NCI-H524 (cell line): ENCODE data around the gene VTI1A.

Experiments
- DNase-seq, 2 experiments: peaks; one replicate each; lab custom pipeline; 2025; lab: John Stamatoyannopoulos, UW

VTI1A gene

DNA sequence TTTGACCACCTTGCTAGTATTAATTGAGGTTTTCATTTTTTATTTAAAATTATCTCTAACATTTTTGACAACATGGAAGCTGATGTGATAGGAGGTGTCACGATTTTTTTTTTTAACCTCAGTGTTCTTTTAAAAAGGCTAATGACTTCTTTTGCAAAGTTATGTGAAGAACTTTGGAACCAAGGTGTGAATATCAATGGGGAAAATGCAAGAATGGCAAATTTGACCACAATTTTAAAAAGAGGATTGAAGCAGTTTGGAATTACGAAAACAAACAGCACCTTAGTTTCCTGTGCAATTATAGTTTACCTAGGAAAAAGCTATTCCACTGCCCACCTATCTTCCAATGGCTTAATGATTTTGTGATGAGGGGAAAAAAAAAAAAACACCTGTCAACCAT lies 232.4 kb downstream of the VTI1A start:
- no peak for DNase-seq

DNA sequence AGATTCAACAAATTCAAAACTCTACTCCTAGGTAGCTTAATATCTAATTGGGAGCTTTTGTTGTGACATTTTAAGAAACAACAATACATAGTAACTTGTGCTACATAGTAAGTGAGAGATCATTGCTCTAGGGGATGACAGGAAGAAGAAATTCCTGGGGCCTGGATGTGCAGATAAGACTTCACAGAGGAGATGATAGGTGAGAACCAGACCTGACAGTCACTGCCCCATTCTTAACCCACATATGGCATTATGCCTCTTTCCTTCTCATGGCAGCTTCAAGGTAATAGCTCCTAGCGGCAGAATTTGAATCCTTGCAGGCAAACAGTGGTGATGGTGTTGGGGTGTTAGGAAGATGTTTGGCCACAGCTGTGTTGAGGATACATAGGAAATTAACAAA lies 233.6 kb downstream of the VTI1A start:
- no peak for DNase-seq

DNA sequence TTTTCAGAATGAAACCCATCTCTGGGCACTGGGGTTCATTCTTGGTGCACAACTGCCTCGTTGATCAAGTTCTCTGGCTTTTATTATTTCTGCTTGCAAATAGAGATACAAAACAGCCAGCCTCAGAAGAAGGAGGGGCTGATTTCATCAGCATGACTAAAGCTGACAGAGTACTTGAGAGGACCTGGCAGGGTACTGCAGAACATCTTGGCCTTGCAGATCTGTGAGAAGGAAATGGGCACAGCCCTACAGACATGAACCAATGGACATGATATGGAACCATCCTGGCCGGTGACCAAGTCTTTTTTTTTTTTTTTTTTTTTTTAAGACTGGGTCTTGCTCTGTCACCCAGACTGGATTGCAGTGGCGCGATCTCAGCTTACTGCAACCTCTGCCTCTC lies 240.6 kb downstream of the VTI1A start:
- DNase-seq = no peak

DNA sequence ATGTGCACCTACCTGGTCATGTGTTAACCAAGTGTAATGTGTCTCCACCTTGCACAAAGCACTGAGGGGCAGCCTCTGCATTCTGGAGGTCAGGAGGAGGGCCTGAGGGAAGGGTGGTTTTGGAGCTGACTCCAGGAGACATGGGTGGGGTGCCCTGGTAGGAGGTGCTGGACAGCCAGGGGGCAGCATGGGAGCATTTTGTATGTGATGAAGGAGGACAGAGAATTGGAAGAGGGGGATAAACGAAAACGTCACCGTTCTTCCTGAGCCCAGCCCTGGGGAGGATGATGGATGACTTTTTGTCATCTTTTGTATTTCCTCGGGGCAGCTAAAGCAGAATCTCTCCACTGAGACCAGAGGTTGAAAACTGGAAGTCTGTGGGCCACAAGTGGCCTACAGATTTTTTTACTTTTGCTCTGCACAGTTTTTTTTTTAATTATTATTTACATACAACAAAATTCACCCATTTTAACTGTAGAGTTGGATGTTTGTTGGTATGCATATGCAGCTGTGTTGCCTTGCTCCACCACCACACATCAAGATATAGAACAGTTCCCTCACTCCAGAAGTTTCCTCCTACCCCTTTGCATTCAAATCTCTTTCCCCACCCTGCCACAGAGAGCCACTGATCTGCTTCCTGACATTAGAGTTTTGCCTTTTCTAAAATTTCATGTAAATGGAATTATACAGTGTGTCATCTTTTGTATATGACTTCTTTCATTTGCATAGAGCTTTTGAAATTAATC lies 242.5 kb downstream of the VTI1A start:
- DNase-seq = peak in 1 of 2 experiments; percentile 37

DNA sequence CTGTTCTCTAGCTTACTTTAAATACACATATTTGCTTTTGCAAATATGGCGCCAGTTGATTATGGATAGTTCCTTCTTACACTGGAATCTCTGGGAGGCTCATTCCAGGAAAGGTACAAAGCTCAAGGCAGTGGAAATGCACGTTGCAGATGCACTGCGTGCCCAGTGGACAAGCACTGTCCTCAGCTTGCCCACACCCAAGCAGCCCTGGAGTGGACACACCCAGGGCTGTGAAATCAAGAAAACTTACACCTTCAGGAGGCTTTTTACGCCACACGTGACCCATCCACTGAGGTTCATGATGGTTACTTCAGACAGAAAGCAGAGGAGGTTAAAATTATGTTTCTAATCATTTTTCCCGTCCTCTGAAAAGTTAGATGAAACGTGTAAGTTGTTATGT lies 248.5 kb downstream of the VTI1A start:
- DNase-seq = no peak

DNA sequence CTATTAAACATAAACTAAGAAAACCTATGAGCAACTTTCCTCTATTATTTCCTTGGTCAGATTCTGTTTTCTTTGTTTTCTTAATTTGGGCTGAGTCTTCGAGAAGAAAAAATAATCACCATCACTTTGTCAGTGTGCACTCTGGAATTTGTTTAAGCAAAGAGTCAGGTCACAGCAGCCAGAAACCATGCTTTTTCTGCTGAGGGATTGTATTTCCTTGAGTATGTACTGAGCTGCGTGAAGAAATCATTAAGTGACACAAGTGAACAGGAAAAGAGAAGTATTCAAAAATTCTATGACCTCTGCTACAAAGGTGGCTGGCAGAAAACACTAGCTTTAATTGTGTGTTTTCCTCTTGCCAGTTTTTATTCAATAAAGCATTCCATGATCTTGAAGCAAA lies 249.6 kb downstream of the VTI1A start:
- no peak for DNase-seq

DNA sequence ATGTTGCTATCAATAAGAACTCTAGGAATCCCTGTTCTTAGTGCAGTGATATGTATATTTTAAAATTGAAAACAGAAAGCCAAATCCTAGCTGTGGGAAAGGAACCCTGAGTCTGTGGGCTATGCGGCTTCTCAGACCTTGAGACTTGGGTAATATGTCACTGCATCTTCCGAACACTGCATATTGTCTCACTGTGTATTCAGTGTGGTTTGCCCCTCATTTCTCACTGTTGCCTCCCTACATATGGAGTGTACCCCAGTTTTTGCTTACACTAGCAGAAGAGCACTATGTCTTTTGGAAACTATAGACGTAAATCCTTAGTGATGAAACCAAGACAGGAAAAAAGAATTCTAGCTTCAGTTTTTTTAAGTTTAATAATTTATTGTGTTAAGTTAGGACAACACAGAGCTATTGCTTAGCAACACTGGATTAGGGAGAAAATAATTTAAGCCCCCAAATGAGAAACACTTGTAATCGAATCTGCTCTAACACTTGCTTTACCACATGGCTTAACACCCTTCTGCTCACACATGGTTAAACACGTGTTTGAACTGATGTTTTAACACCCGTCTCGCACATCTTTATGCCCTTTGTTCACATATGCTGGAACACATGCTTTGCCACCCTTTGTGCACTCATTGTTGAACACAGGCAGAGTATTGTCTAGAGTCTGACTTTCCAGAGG lies 251.3 kb downstream of the VTI1A start:
- DNase-seq = peak in 1 of 2 experiments; percentile 0

DNA sequence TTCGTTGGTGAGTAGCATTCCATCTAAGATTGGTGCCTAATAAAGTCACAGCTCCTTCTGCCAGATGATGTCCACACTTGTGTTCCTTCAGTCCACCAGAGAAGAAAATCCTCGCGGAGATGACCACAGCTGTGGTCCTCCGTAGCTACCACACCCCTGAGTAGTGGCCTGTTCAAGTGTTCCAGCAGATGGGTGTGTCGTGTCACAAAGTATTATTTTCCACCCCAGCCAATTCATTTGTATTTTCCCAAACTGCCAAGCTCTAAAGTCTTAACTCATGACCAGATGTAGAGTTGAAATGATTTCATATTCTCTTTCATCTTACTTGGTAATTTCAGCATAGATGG lies 251.8 kb downstream of the VTI1A start:
- no peak for DNase-seq

DNA sequence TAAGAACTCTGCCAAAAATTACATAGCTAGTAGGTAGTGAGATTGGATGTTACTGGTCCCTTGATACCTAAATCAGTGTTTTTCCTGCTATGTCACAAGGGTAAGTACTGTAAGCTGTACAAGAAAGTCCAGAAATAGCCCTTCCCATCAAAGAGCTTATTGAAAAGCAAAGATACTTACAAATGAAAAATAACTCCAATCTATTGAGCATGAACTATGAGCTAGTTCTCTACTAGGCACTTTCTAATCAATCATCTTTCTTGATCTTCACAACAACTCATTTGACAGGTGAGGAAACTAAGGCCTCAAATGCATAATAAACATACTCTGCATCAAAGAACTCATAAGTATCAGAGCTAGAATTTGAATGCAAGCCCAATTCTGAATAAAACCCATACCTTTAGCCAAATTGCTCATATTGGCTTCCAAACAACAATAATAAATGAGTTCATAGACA lies 253.2 kb downstream of the VTI1A start:
- no peak for DNase-seq

DNA sequence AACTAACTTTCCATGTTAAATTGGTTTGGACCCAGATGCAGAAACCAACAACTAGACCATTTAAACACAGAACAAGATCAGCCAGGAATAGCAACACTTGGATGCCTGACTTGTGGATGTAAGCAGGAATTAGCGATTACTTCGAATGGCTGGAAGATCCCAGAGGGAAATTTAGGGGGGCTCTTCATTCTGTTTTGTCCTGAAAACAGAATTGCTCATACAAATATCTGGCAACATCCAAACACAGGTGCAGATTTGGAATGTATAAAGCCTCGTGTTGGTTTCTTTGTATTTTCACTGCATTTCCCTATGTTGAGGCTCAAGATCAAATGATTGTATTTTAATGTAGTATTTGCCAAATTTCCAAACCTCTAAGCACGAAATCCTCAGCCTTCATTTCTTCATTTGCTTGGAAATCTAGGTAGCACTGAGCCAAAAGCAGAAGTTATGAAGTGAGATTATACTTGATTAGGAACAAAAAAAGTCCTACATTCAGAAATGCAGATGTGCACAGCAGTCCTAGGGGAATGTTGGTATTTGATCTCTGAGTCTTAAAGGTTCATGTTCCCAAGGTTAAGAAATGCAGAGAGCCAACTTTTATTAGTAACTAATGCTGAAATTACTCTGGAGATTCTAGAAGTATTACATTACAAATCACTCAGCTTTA lies 254.3 kb downstream of the VTI1A start:
- no peak for DNase-seq

DNA sequence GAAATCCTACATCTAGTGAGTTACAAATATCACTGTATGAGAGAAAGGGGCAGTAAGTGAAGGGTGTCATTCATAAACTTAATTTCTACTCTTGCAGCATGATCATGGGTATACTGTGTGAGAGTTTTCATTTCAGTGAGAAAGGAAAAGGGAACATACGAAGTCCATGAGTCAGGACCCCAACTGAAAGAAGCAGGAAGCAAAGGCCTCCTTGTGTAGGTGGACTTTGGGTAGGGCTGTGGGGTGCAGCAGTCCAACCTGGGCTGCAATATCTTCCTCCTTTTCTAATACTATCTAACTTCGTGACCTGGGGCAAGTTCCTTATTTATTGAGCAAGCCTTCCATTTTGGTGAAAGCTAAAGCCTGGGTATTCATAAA lies 254.9 kb downstream of the VTI1A start:
- DNase-seq = no peak

DNA sequence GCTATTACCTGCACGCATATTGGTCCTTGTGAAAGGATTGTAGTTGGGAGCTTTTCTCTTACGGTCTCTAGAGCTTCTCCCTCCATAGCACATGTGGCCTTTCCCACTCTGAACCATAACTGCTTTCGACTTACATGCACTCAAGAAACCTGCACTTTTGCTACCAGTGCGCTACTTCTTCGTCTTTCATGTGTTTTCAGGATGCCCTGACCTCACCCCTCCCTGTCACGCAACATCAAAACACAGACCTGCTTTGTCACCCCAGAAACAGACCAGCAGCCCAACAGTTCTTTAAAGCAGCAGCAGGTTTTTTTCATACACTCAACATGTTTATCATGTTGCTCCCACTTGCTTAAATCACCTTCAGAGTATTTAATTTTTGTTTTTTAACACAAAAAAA lies 259.6 kb downstream of the VTI1A start:
- no peak for DNase-seq

DNA sequence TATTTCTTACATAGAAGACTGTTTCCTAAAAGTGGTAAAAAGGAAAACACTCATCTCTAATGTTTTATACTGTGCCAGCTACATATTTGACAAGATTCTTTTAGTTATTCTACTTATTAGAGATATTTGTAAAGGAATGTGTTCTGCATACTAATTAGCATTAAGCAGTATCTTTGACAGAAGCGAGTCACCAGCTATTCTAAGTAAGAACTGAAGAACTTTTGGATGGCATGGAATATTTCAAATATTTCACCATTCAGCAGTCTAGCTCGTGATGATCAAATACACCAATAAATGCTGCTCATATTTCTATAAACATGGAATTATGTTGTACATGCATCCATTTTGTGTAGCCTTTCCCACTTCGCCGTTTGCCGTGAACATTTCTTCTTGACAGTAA lies 261.4 kb downstream of the VTI1A start:
- no peak for DNase-seq

DNA sequence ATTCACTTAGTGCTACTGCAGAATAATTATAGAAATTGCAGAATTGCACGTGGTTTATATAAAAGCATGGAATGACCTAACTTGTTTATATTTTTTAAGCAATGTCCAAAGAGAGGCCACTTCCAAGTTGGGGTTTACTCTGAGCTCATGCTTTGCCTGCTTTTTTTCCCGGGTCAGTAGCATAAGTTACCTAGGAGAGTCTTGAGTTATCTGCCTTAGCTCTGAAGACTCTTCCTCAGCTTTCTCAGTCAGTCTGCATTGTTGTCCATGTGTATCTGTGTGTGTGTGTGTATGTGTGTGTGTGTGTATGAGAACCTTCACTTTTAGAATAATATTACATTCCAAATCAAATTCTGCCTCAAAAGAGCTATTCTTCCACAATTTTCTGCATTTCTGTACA lies 263.5 kb downstream of the VTI1A start:
- DNase-seq = no peak

DNA sequence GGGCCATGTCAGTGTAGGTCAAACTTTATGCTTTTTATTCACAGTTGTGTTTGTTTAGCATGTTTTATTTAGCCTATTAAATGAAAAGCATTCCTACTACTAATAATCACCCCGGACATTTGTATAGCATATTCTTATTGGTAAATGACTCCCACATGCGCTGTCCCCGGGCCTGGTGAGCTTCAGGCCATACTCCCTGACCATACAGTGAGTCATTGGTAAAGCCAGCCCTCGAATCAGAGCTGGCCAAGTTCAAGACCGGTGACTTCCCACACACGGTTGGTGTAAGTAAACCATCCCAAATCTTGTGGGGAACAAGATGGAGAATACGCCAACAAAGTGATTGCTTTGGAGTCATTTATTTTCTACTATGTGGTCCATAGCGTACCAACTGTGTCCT lies 264.4 kb downstream of the VTI1A start:
- no peak for DNase-seq

DNA sequence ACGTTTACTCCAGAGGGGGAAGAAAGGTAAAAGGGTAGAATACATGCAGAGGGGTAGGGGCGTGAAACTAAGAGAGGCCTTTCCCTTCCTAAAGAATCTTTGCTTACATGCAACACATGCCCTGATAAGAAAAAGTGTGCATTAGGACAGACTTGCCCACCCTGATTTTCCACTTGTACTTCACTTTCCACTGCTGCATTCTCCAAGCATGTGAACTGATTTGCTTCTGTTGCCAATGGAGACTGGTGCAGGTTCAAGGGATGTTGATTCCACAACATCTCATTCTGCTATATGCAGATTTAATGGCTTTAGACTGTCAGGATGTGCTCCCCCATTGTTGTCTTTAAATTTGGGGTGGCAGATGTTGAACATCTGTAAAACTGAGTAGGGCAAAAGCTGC lies 265.5 kb downstream of the VTI1A start:
- DNase-seq = no peak

DNA sequence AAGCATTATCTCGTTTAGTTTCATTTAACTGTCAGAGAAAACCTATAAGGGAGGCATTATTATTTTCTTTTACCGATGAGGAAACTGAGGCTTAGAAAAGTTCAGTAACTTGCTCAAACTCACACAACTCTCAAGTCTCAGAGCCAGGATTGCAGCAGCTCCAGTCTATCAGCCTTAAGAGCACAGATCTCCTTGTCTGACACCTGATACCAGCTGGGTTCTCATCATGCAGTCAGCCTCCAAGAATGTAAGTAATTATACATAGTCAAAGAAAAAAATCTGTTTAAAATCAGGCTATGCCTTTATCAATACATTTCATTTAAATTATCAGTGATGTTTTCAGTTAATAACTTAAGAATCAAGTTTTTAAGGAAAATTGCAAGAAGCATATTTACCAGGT lies 266.4 kb downstream of the VTI1A start:
- no peak for DNase-seq

DNA sequence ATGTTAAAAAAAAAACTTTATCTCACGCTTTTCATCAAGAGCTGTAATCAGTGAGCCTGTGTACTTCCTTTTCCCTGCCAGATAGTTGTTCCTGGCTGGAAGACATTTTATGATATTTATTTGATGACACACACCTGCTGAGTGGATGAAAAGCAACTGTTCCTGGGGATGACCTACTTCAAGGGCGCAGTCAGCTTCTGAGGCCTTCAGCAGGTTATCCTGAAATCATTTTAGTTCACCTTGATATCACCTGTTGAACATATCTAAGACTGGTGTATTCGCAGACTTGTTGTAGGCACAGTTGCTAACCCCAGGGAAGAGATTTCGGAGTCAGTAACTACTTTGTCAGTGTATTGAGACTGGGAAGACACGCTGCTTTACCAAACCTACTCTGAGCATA lies 268.6 kb downstream of the VTI1A start:
- no peak for DNase-seq

DNA sequence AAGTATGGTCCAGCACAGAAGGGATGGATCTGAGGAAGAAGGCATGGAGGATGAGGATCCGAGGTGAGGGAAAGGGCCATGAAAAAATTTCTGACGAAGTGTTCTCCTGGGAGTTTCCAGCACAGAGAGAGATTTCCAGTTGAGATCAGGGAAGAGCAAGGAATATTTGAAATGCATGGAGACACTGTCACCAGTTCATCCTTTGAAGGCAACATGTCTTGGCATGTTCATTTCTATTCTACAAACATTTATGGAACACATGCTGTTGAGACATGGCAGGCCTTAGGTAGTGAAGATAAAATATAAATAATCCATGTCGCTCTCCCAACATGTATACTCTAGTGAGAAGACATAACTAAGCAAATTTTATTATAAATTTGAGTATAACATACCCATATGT lies 269.1 kb downstream of the VTI1A start:
- DNase-seq = no peak

DNA sequence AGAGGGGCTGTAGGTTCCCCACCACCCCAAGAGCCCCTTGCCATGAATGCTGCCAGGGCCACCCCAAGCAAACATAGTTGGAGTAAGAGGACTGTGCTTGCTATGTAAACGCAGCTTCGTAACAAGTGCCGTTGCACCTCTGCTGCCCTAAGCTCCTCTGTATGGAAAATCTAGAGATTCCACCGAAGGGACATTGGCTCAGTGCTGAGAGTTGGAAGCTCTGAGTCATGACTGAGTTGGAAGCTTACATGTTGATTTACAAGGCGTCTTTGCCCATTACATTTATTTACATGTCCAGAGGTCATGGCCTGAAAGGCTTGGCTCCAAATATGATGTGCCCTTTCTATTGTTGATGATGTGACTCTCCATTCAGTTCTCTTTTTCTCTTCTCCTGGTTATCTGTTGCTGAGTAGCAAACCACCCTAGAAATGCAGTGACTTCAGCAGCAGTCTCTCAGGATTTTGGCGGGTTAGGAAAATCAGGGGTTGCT lies 270.0 kb downstream of the VTI1A start:
- DNase-seq = no peak

DNA sequence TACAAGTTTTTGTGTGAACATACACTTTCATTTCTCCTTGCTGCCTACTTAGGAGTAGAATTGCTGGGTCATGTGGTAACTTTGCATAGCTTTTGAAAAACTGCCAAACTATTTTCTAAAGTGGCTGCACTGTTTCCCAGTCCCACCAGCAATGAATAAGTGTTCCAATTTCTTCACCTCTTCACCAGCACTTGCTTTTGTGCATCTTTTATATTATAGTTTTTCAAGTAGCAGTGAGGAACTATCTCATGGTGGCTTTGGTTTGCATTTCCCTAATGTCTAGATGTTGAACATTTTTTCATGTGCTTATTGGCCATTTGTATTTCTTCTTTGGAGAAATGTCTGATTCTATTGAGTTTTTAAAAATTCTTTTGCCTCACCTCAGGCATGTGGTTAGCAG lies 273.2 kb downstream of the VTI1A start:
- DNase-seq = no peak

DNA sequence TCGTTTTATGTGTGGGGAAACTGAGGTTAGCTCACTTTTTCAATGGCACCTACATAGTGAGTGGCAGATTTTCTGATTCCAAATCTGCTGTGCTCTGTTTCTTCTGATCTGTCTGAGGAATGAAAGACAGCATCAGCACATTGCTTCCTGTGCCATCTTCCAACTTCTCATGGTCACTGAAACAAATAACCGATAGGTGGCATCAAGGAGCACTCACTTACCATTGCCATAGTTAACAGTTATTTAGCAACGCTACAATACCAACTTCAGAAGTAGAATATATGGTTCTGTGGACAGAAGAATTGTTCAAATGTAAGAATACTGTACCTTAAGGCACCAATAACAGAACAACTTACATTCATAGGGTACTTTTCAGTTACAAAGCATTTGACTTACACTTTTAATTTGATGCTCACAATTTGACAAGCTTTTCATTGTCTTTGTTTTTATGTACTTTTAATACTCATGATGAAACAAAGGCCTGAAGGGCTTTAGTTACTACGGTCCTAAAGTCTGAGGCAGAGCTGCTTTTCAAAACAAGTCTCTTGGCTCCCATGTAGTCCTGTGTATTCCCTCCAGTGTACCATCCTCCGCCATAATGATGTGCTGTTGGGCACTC lies 274.2 kb downstream of the VTI1A start:
- DNase-seq = peak in 1 of 2 experiments; percentile 38

DNA sequence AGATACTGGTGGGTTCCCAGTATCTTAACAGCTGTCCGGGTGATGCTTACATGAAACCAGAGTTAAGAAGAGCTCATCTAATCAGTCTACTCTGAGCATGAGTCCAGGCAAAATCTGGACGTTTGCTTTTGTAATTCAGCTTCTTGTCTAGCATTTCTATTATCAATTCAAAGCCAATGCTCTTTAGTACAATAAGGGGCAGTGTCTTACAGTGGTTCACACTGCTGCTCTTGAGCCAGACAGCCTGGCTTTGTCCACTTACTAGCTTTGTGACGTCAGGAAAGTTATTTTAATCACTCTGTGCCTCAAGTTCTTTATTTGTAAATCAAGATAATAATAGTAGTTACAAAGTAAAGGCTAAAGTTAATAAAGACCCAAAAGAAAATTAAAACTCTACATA lies 275.7 kb downstream of the VTI1A start:
- peak in 1 of 2 experiments; percentile 20 for DNase-seq
